Skeletal muscle satellite cell (primary cell): Measurements from ENCODE around the gene CXCR2.
"Not testable (repeated sequence)": the region's sequence is repeated elsewhere in the genome, so short reads cannot be mapped to it uniquely, and the experiment has no call there.

Experiments
- H3K27me3 ChIP-seq: 2 replicates; pipeline ENCODE4 v1.7.0; 2013; ENCODE audit warnings: low read length; ENCODE audit not compliant: control insufficient read depth, insufficient read depth
- H3K36me3 ChIP-seq: 2 replicates; pipeline ENCODE4 v1.7.0; 2013; ENCODE audit warnings: mild to moderate bottlenecking, control low read depth, low read length; ENCODE audit not compliant: insufficient read depth
- H3K4me1 ChIP-seq: 2 replicates; pipeline ENCODE4 v1.7.0; 2013; ENCODE audit warnings: low read length; ENCODE audit not compliant: control insufficient read depth, insufficient read depth
- H3K4me2 ChIP-seq: 2 replicates; pipeline ENCODE4 v1.7.0; 2013; ENCODE audit warnings: mild to moderate bottlenecking, low read length
- H3K4me3 ChIP-seq: 2 replicates; pipeline ENCODE4 v1.7.0; 2013; ENCODE audit warnings: low read length
- H3K9ac ChIP-seq: 2 replicates; pipeline ENCODE4 v1.7.0; 2013; ENCODE audit warnings: mild to moderate bottlenecking, low read depth, low read length, moderate library complexity
- H3K9me3 ChIP-seq: replicated peaks from 2 replicates; pipeline ENCODE4 v1.7.0; 2013; ENCODE audit warnings: mild to moderate bottlenecking, control low read depth, low read length

The CXCR2 gene

DNA sequence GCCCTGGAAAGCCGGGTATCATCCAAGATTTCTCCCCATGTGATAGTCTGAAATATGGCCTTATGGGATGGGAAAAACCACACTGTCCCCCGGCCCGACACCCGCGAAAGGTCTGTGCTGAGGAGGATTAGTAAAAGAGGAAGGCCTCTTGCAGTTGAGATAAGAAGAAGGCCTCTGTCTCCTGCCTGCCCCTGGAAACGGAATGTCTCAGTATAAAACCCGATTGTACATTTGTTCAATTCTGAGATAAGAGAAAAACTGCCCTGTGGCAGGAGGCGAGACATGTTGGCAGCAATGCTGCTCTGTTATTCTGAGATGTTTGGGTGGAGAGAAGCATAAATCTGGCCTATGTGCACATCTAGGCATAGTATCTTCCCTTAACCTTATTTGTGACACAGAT lies 30.0 kb upstream of the CXCR2 start:
- no peaks in the 10 kb centered on the region for H3K36me3 ChIP-seq
- no peak overlapping the region for H3K4me2 ChIP-seq
- H3K4me3 ChIP-seq, result no peak overlapping the region
- H3K4me1 ChIP-seq, result no peaks in the 10 kb centered on the region
- peaks cover 36% of the 10 kb centered on the region for H3K27me3 ChIP-seq
- no peak overlapping the region for H3K9ac ChIP-seq
- H3K9me3 ChIP-seq, result no peaks in the 10 kb centered on the region

DNA sequence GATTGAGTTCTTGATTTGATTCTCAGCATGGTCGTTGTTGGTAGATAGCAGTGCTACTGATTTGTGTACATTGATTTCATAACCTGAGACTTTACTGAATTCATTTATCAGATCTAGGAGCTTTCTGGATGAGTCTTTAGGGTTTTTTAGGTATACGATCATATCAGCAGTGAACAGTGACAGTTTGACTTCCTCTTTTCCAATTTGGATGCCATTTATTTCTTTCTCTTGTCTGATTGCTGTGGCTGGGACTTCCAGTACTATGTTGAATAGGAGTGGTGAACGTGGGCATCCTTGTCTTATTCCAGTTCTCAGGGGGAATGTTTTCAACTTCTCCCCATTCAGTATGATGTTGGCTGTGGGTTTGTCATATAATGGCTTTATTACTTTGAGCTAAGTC lies 27.9 kb upstream of the CXCR2 start:
- Histone ChIP-seq H3K36me3 (no peaks in the 10 kb centered on the region), H3K9ac (no peak overlapping the region), H3K4me2 (no peak overlapping the region), H3K4me3 (no peak overlapping the region), H3K9me3 (no peaks in the 10 kb centered on the region), H3K27me3 (peaks cover 28% of the 10 kb centered on the region), H3K4me1 (no peaks in the 10 kb centered on the region)

DNA sequence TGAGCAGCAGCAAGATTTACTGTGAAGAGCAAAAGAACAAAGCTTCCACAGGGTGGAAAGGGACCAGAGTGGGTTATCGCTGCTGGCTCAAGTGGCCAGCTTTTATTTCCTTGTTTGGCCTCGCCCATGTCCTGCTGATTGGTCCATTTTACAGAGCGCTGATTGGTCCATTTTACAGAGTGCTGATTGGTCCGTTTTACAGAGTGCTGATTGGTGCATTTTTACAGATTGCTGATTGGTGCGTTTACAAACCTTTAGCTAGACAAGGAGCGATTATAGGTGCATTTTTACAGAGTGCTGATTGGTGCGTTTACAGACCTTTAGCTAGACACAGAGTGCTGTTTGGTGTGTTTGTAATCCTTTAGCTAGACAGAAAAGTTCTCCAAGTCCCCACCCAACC lies 17.0 kb upstream of the CXCR2 start:
- not testable (repeated sequence) for H3K9ac ChIP-seq, H3K4me3 ChIP-seq, H3K9me3 ChIP-seq, H3K4me1 ChIP-seq, H3K4me2 ChIP-seq, H3K27me3 ChIP-seq, H3K36me3 ChIP-seq

DNA sequence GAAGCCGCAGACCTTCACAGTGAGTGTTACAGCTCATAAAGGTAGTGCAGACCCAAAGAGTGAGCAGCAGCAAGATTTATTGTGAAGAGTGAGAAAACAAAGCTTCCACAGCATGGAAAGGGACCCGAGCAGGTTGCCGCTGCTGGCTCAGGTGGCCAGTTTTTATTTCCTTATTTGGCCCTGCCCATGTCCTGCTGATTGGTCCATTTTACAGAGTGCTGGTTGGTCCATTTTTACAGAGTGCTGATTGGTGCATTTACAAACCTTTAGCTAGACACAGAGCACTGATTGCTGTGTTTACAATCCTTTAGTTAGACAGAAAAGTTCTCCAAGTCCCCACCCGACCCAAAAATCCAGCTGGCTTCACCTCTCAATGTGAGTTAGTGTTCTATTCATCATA lies 4.0 kb upstream of the CXCR2 start:
- H3K9me3 ChIP-seq, H3K36me3 ChIP-seq, H3K4me3 ChIP-seq, H3K4me2 ChIP-seq, H3K9ac ChIP-seq, H3K4me1 ChIP-seq: not testable (repeated sequence)
- H3K27me3 ChIP-seq, result peaks cover 24% of the 10 kb centered on the region

DNA sequence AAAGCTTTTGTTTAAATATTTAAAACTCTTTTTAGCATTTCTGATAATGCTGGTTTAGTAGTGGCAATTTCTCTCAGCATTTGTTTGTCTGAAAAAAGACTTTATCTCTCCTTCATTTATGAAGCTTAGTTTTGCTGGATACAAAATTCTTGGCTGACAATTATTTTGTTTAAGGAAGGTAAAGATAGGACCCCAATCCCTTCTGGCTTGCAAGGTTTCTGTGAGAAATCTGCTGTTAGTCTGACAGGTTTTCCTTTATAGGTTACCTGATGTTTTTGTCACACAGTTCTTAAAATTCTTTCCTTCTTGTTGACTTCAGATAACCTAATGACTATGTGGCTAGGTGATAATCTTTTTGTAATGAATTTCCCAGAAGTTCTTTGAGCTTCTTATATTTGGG lies 3.5 kb upstream of the CXCR2 start:
- H3K4me1 ChIP-seq, H3K4me3 ChIP-seq, H3K36me3 ChIP-seq, H3K9ac ChIP-seq, H3K4me2 ChIP-seq, H3K9me3 ChIP-seq: not testable (repeated sequence)
- H3K27me3 ChIP-seq, result peaks cover 28% of the 10 kb centered on the region

DNA sequence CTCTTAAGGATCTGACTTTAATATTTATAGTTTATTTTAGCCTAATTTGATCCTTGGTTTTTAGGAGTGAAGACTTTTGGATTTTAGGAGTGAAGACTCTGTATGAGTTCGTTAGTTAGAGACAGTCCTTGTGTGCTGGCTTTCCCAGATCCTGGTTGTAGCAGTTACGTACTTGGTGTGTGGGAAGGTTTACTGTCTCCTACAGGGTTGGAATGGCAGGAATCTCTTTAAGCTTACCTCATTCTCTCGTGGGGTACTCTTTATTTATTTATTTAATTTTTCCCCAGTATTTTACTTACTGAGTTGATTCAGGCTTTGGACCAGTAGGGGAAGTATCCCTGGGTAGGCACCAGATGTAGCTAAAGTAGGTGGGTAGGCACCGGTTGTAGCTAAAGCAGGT lies 1.8 kb upstream of the CXCR2 start:
- no peak overlapping the region for H3K9ac ChIP-seq
- no peaks in the 10 kb centered on the region for H3K9me3 ChIP-seq
- peaks cover 44% of the 10 kb centered on the region for H3K27me3 ChIP-seq
- no peaks in the 10 kb centered on the region for H3K4me1 ChIP-seq
- no peak overlapping the region for H3K4me2 ChIP-seq
- no peaks in the 10 kb centered on the region for H3K36me3 ChIP-seq
- no peak overlapping the region for H3K4me3 ChIP-seq

DNA sequence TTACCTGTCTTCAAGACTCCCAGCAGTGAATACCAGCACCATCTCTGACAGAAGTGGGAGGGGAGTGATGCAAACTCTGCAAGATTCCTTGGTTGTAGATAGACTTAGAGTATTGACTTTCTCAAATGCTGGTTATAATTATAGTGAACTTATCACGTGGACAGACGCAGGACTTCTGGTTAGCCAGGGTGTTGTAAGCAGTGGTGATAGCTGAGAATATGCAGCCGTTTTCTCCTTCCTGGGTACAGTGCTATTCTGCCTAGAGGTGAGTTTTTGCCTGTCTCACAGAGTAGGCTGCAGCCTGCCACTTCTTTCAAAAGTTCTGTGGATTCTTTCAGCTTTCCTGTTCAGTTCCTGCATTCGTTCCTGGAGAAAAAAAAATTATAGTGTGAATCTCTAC lies 733 bp upstream of the CXCR2 start:
- no peak overlapping the region for H3K9ac ChIP-seq
- H3K36me3 ChIP-seq, result no peaks in the 10 kb centered on the region
- no peak overlapping the region for H3K4me2 ChIP-seq
- H3K4me1 ChIP-seq, result no peaks in the 10 kb centered on the region
- H3K27me3 ChIP-seq, result peaks cover 48% of the 10 kb centered on the region
- H3K9me3 ChIP-seq, result no peaks in the 10 kb centered on the region
- H3K4me3 ChIP-seq, result no peak overlapping the region

DNA sequence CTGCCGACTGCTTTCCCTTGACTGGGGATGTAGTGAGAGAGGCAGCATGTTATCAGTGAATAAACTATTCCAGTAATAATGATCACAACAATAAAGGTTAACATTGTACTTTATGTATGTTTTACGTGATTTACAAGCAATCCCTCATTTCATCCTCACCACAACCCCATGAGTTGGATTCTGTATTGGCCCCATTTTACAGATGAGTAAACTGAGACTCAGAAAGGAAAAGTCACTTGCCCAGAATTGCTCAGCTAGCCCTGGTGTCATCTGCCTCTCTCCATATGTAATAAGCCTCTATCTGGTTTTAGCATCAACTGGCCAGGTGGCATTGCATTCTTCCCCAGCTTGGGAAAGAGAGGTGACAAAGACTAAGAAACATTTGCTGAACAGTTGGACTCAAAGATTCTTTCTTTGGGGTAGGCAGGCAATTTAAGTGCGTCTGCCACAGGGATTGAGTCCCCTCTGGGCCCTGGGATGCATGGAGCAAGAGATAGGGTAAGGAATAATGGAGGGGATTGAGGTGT lies 2.2 kb downstream of the CXCR2 start:
- no peaks in the 10 kb centered on the region for H3K9me3 ChIP-seq
- no peak overlapping the region for H3K4me2 ChIP-seq
- H3K4me1 ChIP-seq, result no peaks in the 10 kb centered on the region
- H3K36me3 ChIP-seq, result no peaks in the 10 kb centered on the region
- H3K4me3 ChIP-seq, result no peak overlapping the region
- H3K27me3 ChIP-seq, result peaks cover 50% of the 10 kb centered on the region
- H3K9ac ChIP-seq, result no peak overlapping the region

DNA sequence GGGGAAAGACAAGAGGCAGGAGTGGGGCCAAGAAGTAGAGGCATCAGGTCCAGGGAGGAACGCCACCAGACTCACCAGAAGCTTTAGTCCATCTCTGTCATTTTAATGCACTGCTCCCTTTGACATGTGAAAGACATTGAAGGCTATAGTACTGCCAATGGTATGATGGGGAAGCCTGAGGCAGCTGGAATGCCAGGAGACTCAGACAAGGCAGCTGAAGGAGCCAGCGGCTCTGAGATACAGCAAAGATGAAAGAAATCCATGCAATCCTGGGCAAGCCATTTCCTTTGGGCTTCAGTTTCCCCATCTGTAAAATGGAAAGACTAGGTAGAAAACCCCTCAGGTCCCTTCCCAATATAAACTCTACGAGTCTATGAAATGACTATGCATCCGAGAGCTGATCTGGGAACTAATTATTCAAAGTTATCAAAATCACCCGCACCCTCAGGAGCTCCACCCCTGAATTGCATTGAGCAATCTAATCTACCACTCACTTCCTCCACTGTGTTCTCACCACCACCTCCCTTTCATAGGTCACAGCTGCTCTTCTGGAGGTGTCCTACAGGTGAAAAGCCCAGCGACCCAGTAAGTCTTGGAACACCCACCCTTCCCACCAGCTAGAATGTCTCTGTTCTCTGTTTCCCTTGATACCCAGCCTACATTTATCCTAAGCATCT lies 3.1 kb downstream of the CXCR2 start:
- no peak overlapping the region for H3K4me2 ChIP-seq
- no peak overlapping the region for H3K4me3 ChIP-seq
- H3K9ac ChIP-seq, result no peak overlapping the region
- H3K9me3 ChIP-seq, result no peaks in the 10 kb centered on the region
- no peaks in the 10 kb centered on the region for H3K36me3 ChIP-seq
- peaks cover 52% of the 10 kb centered on the region for H3K27me3 ChIP-seq
- no peaks in the 10 kb centered on the region for H3K4me1 ChIP-seq

DNA sequence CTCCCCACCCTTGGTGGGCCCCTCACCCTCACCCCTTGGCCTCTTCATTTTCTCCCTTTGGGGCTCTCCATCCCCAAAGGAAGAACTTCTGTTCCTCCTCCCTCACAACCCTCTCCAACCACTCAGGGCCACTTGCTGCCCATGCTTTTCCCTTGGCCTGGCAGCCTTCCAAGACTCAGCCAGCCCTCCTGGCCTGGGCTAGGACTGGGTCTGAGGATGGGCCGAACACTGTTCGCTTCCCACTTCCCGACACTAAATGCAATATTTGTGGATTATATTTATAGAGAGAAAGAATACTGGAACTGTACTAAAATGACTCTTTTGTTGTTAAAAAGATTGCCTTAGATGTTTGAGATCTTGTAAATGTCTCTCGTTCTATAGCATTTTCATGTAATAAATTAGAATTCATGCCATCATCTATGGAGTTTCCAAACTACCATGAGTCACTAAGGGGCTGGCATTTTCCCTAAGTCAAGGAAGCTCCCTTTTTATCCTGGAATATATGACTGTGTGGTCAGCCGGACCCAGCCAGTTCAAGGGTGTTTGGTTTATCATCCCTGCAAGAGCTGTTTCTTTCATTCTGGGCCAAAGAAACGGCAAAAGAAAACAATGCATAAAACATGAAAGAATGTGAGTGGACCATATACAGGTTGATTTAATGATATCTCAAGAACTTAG lies 3.8 kb downstream of the CXCR2 start:
- H3K36me3 ChIP-seq, result no peaks in the 10 kb centered on the region
- no peak overlapping the region for H3K9ac ChIP-seq
- H3K27me3 ChIP-seq, result peaks cover 51% of the 10 kb centered on the region
- no peak overlapping the region for H3K4me2 ChIP-seq
- H3K9me3 ChIP-seq, result no peaks in the 10 kb centered on the region
- H3K4me1 ChIP-seq, result no peaks in the 10 kb centered on the region
- H3K4me3 ChIP-seq, result no peak overlapping the region

DNA sequence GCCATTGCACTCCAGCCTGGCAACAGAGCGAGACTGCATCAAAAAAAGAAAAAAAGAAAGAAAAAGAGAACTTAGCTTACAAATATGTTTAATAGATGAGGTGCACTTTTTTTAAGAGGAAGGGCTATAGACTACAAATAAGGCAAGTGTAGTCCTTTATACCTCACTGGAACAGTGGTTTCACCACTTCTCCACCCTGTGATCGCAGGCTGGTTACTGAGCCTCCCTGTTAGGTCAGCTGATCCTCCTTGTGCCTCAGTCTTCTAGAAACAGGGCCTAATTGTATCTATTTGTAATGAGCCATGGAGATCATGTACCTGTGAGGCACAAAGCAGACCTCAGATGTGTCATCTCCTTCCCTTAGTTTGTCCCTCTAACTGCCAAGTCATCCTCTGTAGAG lies 4.5 kb downstream of the CXCR2 start:
- H3K4me2 ChIP-seq, result no peak overlapping the region
- no peaks in the 10 kb centered on the region for H3K9me3 ChIP-seq
- H3K27me3 ChIP-seq, result peaks cover 44% of the 10 kb centered on the region
- H3K9ac ChIP-seq, result no peak overlapping the region
- no peak overlapping the region for H3K4me3 ChIP-seq
- no peaks in the 10 kb centered on the region for H3K4me1 ChIP-seq
- no peaks in the 10 kb centered on the region for H3K36me3 ChIP-seq

DNA sequence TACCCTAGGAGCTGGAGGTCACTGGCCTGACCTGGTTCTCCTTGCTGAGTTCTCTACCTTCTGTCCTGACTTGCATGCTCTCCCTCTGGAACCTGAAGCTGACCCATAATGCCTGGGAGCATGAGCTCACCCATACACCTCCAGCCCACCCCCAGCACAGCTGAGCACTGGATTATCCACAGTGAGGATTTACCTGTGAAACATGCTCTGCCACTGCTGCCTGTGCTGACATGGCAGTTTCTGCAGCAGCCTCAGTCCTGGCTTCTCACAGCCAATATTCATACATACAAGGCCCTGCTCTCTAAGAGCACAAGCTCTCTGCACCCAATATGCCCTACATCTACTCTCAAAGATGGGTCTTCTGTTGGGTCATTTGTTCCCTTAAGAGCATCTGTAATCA lies 5.0 kb downstream of the CXCR2 start:
- Histone ChIP-seq H3K4me1 (no peaks in the 10 kb centered on the region), H3K9ac (no peak overlapping the region), H3K36me3 (no peaks in the 10 kb centered on the region), H3K4me3 (no peak overlapping the region), H3K9me3 (no peaks in the 10 kb centered on the region), H3K27me3 (peaks cover 39% of the 10 kb centered on the region), H3K4me2 (no peak overlapping the region)
